ENCODE measurements around the gene LKAAEAR1.

The LKAAEAR1 gene

GRCh38 chr20:64111841-64112641 is 27.8 kb upstream of the LKAAEAR1 start:
- no peak for DNase-seq (ENCODE audit: low read depth in 1 of 2, low spot score in 1 of 2)

DNA sequence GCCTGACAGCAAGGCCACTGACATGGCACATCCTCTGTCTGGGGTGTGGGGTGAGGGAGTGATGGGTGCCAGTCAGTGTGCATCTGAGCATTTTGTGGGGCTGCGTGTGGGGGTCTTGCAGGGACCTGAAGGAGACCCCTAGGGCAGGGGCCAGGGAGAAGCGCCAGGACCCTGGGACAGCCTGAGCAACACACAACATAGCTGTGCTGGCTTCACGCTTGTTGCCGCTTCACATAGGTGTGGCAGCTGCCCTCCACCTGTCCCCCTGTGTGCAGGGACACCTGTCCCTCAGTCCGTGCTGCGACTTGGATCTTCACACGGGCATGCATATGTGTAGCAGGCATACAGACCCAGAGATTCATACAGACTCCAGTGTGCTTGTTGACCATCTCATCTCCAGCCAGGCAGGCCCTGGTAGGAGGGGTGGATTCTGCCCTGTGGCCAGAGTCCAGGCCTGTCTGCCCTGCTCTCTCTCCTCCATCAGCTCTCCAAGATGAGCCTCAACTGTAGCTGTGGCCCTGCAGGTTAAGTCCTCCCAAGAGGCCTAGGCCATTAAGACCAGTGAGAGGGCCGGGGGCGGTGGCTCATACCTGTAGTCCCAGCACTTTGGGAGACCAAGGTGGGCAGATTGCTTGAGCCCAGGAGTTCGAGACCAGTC is 26.3 kb upstream of the LKAAEAR1 start:
- DNase-seq (ENCODE audit: low read depth in 1 of 2, low spot score in 1 of 2): no peak

GRCh38 chr20:64109831-64110391 is 25.7 kb upstream of the LKAAEAR1 start:
- DNase-seq (ENCODE audit: low read depth in 1 of 2, low spot score in 1 of 2): no peak

GRCh38 chr20:64108731-64109681 is 24.8 kb upstream of the LKAAEAR1 start:
- no peak for DNase-seq (ENCODE audit: low read depth in 1 of 2, low spot score in 1 of 2)

DNA sequence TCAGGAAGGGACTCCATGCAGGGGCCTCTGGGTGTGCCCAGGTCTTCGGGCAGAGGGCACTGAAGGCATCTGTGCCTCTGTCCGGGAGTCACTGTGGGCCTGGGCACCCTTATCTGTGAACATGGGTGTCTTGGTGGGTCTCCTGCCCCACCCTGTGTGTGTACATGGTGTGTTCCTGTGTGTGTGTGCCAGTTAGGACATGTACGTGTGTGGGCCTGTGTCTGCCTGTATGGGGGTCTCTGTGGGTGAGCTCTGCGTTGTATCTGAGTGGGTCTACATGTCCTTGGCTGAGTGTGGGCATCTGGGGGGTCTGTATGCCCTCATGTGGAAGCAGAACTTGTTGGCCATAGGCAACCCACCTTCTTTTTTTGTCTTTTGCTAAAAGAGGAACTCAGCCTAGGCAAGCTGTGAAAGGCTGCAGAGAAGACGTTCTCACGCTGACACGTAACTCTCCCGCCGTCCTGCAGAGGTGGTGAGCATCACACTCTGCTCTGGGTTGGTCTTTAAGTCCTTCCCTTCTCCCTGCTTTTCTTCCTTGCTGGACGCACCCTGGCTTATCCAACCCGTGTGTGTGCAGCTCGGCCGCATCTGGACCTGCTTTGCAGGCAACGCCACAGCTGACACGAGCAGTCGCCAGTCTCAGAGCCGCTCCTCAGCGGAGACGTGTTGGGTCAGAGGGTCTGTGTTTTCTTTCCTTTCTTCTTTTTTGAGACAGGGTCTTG is 23.7 kb upstream of the LKAAEAR1 start:
- DNase-seq (ENCODE audit: low read depth in 1 of 2, low spot score in 1 of 2): no peak

DNA sequence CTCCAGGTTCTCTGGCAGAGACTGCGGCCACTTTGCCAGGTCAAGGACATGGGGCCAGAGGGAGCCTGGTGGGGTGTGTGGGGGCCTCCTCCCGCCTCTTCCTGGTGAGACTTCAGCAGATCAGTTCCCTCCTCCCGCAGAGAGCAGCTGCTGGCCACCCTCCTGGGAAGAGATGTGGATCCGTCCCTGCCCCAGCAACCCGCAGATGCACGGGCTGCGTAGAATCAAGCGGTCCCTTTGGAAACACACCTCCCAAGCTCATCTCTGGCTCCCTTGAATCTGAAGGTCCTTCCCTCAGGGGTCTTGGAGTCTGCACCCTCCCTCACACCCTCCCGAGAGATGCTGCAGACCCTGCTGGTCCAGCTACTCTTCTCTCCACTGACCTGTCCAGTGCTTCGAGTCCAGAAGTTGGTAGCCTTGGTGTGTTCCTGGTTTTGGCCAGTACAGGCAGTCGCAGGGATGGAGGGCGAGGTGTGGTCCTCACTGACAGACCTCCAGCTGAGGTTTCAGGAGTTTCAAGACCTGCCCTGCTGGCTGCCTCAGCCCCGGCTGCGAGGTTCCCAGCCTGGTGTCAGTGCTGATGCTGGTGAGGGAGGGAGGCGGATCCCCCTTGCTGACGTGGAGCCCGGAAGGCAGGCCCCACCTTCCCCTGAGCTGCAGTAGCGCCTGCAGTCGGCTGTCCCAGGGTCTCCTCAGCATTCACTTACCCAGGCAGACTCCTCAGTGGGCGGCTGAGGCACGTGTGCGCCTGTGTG is 23.0 kb upstream of the LKAAEAR1 start, which contains the start of gene NPBWR2:
TSS of gene NPBWR2 (minus strand) at position 585 of the 755 bp plus-strand sequence. CDS start 734 bp downstream, outside the sequence.
- DNase-seq (ENCODE audit: low read depth in 1 of 2, low spot score in 1 of 2): no peak

DNA sequence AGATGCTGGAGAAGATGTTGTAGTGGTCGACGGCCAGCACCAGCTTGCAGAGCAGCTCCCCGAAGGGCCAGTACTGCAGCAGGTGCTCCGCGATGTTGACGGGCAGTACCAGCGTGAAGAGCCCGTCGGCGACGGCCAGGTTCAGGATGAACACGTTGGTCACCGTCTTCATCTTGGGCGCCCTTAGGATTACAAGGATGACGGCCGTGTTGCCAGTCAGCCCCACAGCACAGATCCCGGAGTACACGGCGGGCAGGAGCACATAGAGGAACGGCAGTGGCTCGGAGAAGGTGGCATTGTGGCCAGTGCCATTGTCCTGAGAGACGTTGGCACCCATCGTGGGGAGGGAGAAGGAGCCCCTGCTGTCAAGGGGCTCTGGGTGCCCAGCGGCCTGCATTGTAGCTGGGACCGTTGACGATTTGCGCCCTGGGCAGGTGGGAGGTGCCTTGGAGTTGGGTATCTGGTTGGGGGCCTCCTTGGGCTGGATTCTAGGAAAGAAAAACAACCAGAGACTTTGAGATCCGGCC is 22.3 kb upstream of the LKAAEAR1 start:
- no peak for DNase-seq (ENCODE audit: low read depth in 1 of 2, low spot score in 1 of 2)

DNA sequence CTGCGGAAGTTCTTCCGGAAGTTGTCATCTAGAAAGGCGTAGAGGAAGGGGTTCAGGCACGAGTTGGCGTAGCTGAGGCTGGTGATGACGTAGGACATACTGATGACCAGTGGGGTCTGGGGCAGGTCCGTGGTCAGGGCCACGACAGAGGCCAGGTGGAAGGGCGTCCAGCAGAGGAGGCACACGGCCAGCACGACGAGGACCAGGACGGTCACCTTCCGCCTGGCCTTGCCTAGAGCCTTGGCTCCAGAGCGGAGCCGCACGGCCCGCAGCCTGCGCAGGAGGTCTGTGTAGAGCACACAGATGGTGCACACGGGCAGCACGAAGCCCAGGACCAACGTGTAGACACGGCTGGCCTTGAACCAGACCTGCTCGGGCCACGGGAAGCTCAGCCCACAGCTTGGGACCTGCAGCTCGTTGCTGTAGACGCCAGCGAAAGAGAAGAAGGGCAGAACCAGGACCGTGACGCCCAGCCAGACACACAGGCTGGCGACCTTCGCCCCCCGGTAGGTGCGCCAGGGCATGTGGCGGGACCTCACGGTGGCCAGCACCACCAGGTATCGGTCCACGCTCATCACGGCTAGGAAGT is 21.7 kb upstream of the LKAAEAR1 start:
- no peak for DNase-seq (ENCODE audit: low read depth in 1 of 2, low spot score in 1 of 2)

- DNase-seq (ENCODE audit: low read depth in 1 of 2, low spot score in 1 of 2): no peak
These were observed 20.7 kb upstream of the LKAAEAR1 start for GRCh38 chr20:64104667-64105451.

DNA sequence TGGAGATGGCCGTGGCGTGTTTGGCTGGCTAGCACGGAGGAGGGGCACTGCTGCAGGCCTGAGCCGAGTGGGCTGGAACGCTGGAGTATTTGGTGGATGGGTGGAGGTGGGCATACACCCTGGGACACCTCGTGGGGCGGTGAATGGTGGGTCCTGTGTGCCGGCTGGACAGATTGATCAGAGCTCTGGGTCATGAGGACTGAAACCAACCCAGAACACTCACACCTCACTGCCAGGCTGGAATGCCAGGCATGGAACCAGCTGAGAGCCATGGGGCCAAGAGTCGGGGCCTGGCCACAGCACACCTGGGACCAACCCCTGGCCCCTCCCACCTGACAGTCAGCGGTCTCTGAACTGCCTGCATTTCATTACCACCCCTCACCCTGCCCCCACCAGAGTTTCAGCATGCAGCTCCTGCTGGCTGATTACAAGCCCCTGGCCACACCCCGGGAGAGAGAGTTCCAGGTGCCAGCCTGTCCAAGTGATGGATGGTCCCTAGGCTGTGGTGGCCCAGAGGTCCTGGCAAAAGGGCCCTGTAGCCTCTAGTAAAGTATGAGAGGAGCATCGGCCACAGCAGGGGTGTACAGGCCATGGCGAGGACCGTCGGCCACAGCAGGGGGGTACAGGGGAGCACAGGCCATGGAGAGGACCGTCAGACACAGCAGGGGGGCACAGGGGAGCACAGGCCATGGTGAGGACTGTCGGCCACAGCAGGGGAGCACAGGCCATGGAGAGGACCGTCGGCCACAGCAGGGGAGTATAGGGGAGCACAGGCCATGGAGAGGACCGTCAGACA is 19.9 kb upstream of the LKAAEAR1 start:
- DNase-seq (ENCODE audit: low read depth in 1 of 2, low spot score in 1 of 2): no peak

DNA sequence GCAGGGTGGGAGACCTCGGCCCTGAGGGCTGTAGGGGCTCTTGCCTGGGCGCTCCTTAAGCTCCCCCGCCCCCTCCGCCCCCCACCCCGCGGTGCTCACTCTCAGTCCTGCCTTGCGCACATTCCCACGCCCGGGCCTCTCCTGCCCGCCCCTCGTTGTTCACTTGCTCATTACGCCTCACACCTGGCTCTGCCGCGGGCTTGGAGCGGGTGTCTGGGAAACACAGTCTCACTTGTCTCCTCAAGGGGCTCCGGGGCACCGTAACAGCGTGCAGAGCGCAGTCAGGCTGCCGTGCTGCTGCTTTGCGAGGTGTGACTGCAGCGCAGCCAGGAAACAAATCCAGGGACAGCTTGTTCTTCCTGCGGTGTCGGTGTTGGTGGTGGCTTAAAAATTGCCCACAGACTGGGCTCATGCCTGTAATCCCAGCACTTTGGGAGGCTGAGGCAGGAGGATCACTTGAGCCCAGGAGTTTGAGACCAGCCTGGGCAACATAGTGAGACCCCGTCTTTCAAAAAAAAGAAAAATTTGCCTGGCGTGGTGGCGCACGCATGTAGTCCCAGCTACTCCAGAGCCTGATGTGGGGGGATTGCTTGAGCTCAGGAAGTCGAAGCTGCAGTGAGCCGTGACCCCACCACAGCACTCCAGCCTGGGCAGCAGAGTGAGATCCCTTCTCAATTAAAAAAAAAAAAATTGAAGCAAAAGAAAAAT is 18.6 kb upstream of the LKAAEAR1 start:
- DNase-seq (ENCODE audit: low read depth in 1 of 2, low spot score in 1 of 2): no peak

DNA sequence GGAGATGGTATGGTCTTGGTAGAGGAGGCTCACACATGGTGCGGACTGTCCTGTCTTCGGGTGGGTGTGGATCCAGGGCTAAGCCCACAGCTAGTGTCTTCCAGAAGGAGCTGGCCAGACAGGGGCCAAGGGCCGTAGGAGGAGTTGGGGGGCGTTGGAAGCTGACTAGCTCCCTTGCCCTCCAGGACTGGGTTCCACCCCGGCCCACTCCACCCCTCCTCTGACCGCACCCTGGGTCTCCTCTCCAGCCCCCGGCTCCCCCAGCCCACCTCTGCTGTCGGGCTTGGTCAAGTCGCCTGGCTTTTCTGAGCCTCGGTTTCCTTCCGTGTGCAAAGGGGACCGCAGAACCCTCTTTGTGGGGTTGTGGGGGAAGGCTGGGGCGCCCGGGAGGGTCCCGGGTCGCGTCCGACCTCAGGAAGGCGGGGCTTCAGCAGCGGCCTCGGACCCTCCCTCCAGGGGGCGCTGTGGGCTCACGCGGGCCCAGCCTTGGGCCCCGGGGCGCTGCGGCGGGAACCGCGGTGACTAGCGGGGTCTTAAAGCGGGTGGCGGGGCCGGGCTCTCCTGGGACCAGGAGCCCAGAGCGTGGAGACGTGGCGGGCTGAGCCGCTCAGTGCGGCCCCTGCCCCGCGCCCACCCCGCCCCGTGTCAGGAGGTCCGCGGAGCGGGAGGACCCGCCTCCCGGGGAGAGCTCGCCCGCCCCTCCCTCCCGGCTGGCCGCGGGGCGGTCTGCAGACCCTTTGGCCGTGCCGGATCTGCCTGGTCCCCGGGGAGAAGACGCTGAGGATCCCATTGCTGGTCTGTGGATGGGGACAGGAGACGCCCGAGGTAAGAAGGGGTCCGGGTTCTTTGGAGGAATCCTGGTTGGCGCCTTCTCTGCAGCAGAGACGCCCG is 17.8 kb upstream of the LKAAEAR1 start:
- peak; percentile 45 to 50 for DNase-seq (ENCODE audit: low read depth in 1 of 2, low spot score in 1 of 2)

DNA sequence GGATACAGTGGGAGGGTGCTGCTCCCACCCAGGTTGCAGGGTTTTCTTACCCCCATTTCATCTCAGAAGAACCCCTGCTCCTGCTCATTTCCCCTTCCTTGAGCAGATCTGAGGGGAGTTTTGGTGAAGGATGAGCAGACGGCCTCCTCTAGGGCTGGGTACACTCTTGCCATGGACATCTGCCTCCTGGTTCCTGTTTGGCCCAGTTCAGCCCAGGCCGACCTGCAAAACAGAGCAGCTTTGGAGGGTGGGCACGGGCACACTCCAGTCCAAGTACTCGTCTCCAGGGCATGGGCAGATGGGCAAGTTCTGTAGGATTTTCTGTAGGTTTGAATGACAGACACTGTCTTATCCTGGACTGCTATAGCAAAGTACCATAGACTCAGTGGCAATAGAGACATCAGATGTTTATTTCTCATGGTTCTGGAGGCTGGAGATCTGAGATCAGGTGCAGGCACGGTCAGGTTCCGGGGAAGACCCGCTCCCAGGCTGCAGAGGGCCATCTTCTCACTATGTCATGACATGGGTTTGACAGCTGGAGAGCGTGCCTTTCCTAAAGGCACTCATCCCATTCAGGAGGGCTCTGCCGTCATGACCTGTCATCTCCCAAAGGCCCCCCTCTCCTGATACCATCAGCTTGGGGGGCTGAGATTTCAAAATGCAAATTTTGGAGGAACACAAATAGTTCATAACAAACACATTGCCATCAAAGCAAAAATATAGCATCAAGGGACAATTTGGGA is 16.9 kb upstream of the LKAAEAR1 start:
- DNase-seq (ENCODE audit: low read depth in 1 of 2, low spot score in 1 of 2): no peak

DNA sequence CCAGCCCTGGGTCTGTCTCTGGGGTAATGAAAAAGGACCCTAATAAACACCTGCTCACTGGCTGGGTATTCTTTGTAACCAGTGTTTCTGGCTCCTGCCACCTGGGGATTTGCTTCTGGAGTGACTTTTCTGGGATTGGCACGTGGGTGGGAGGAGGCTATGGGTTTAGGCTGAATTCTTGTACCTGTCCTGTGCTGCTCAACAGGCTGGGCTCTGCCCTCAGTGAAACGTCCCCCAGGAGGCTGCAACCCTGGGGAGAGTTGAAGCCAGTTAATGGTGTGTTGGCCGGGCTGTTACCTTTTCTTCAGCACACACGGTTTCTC is 16.3 kb upstream of the LKAAEAR1 start:
- no peak for DNase-seq (ENCODE audit: low read depth in 1 of 2, low spot score in 1 of 2)

DNA sequence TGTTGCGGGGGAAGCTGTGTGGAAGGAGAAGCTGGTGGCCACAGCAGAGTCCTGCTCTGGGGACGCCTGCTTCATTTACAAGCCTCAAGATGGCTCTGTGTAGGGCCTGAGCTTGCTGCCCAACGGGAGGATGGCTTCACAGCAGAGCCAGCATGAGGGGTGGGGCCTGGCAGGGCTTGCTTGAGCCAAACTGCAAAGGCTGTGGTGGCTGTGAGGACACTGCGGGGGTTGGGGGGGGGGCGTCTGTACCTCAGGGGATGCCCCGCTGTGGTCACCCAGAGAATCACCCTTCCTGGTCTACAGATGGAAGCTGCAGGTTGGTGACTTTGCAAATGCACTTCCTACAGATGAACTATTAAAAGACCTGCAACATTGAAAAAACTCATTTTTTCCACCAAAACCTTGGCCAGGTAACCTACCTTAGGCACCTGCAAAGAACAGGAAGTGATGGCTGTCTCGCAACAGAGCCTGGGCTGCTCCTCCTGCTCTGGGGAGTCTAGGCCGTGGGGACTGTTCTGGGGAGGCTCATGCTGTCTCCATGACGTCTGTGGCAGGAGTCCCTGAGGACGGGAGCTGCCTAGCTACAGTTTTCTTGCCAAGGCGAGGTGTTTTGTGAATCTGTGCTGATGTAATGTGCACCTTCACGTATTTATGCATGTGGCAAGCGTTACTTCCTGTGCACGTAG is 15.8 kb upstream of the LKAAEAR1 start:
- DNase-seq (ENCODE audit: low read depth in 1 of 2, low spot score in 1 of 2): no peak
